D721Med (cell line): Measurements from ENCODE around the gene GTF2F1.

Experiments used
- DNase-seq: peaks from one replicate; pipeline ENCODE4 v3.0.0; 2011; ENCODE audit warnings: low spot score; ENCODE audit not compliant: insufficient read length
- FAIRE-seq: peaks from 2 replicates; lab custom pipeline; 2011; peaks lifted over from hg19 to GRCh38; lab: Jason Lieb, UNC
- TF ChIP-seq, protein P1 (sequence below): IDR thresholded peaks from 2 replicates; pipeline ENCODE4 v1.5.1; 2012; ENCODE audit warnings: mild to moderate bottlenecking, control low read depth; ENCODE audit not compliant: insufficient read depth; ENCODE audit errors: missing control alignments

Gene GTF2F1

DNA sequence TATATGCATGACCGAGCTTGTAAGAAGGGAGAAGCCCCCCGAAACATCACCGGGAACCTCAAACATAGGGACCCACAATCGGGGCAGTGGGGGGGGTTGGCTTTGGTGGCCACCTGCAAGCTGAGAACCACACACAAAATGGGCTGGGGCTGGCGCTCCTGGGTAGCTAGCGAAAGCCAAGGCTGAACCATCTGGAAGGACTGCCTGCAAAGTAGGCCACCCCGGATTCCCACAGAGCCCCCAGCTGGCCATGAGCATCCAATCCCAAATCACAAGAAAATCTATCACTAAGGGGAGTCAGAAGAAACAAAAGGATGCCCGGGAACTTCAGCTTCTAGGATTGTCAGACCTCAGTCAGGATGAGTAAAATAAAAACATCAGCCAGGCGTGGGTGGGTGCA lies 14.5 kb downstream of the GTF2F1 start:
- TF ChIP-seq, protein P1, sequence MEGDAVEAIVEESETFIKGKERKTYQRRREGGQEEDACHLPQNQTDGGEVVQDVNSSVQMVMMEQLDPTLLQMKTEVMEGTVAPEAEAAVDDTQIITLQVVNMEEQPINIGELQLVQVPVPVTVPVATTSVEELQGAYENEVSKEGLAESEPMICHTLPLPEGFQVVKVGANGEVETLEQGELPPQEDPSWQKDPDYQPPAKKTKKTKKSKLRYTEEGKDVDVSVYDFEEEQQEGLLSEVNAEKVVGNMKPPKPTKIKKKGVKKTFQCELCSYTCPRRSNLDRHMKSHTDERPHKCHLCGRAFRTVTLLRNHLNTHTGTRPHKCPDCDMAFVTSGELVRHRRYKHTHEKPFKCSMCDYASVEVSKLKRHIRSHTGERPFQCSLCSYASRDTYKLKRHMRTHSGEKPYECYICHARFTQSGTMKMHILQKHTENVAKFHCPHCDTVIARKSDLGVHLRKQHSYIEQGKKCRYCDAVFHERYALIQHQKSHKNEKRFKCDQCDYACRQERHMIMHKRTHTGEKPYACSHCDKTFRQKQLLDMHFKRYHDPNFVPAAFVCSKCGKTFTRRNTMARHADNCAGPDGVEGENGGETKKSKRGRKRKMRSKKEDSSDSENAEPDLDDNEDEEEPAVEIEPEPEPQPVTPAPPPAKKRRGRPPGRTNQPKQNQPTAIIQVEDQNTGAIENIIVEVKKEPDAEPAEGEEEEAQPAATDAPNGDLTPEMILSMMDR, result no peak
- no peak for FAIRE-seq
- no peak for DNase-seq

DNA sequence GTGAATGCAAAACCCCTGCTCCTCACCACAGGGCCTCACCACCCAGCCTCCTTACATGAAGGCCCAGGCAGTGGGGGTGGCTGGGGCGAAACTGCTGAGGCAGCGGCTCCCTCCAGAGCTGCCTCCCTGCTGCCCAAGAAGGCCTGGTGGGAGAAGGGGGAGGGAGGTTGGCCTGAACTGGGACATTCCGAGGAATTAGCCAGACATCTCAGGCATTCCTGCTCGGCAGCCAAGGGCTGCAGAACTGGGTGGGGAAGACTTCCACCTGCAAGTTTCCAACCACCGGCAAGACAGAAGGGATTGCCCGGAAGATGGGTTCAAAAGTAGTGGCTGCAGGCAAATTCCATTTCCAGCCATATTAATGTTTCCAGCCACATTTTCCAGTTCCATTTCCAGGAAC lies 14.9 kb downstream of the GTF2F1 start:
- TF ChIP-seq, protein P1, result no peak
- FAIRE-seq, result no peak
- DNase-seq, result no peak

DNA sequence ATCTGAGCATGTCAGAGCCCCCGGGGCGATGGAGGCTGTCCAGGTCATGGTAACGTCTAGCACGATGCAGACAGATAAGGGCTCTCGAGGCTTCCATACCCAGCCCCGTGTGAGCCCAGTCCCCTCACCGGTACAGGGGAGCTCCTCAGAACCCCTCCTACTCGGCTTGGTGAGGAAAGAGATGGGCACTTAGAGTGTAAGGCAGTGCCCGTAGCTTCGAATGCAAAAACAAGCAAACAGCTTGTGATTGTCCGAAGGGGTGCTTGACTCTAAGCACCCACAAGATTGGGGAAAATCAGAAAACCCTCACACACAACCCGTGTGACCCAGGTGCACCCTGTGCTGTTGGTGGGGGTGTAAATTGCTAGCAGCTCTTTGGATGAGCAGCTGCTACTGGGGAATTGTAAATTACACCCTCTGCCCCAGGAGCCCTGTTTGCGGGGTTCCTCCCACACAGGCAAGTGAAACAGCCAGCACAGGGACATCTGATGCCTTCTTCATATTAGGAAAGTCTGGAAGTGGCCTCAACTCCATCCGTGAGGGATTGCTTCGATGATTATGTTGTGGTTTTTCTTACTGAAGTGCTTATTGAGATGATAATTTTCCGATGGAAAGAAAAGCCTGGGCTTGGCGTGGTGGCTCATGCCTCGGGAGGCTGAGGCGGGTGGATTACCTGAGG lies 16.3 kb downstream of the GTF2F1 start:
- DNase-seq (no peak), FAIRE-seq (no peak)
- TF ChIP-seq, protein P1, result no peak

DNA sequence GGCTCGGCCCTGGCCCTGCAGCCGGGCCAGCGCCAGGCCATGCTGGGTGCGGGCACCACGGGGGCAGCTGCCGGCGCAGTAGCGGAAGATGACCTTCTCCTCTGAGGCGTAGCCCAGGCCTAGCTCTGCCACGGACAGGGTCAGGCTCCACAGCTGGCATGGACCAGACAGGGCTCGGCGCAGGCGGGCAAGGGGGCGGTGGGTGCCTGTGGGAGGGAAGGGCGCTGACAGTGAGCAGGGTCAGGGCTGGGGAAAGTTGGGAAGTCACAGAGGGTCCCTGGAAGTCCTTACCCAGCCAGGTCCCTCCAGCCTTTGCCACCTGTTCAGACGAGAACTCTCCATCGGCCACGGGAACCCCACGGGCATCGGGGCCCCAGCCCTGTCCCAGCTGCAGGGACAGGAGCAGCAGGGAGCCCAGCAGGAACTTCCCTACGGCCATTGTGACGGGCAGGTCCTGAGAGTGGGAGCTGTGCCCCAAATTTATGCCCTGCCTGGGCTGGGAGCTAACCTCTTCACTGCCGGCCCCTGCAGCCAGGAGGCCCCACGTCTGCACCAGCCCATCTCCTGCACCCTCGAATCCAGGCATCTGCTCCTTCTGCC lies 17.5 kb downstream of the GTF2F1 start, which contains the start of gene PSPN:
Gene PSPN (minus strand): TSS at position 523 of the 600 bp plus-strand sequence. CDS start 84 bp downstream, at position 439.
- TF ChIP-seq, protein P1, result no peak
- no peak for FAIRE-seq

DNA sequence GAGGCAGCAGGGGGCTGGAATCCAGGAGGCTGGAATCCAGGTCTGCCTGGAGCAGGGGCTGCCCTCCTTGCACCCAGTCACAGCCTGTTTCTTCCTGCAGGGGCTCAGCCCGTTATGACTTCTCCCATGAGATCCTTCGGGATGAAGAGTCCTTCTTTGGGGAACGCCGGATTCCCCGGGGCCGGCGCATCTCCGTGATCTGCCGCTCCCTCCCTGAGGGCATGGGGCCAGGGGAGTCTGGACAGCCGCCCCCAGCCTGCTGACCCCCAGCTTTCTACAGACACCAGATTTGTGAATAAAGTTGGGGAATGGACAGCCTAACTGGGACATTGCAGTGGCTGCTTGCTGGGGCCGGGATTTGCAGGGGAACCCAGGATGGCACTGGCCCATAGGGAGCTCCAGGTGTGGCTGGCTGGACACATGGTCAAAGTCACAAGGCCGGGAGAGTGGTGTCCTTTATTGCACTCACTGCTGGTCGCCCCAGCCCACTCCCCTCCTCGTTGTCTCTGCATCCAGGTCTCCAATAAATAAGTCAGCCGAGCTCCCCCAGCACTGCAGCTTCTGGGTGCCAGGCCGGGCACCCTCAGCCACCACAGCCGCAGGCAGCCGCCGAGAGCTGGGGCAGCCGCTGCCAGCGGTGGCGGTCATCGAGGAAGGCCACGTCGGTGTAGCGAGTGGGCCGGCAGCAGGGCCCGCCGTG lies 18.1 kb downstream of the GTF2F1 start:
- no peak for FAIRE-seq

More for the DNA sequence above, 17.5 kb downstream of the GTF2F1 start, which contains the start of gene PSPN:
- no peak for DNase-seq

DNA sequence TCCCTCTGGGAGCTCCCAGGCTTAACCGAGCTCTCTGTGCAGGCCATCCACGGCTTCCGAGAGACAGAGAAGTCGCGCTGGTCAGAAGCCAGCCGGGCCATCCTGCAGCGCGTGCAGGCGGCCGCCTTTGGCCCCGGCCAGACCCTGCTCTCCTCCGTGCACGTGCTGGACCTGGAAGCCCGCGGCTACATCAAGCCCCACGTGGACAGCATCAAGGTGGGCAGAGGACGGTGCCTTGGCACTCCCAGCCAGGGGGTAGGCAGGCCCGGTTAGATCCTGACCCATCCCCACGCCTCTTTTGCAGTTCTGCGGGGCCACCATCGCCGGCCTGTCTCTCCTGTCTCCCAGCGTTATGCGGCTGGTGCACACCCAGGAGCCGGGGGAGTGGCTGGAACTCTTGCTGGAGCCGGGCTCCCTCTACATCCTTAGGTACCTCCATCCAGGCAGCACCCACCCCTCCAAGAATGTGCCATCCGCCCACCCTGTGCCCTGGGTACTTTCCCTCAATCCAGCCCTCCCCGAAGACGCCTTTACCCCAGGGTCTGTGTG lies 18.7 kb downstream of the GTF2F1 start:
- TF ChIP-seq, protein P1, result no peak
- DNase-seq, result no peak
- no peak for FAIRE-seq

More for the DNA sequence above, 18.1 kb downstream of the GTF2F1 start:
- TF ChIP-seq, protein P1, result no peak
- DNase-seq, result no peak
